Body of pancreas (tissue), 4 donors: ENCODE measurements around the gene PKMYT1. TPM values are rescaled to one million over a fixed set of nuclear protein-coding genes. Genes with fewer than 3 reads are reported as not detected.

Source experiments
- ATAC-seq: fragments of 150-250 bp; one replicate; pipeline ENCODE4 v1.9.1; 2016
- DNase-seq, 4 donors: peaks; one replicate each; pipeline ENCODE4 v3.0.0-alpha.2; 2019
- H3K27ac ChIP-seq, 4 donors: fragments of 200-600 bp; sonication (generic); 1 replicate in 3 of 4; 2 replicates in 1 of 4; pipeline versions ENCODE4 v1.5.1 to v1.6.1; 2016 to 2019; ENCODE audit warnings: mild to moderate bottlenecking in 1 of 4, mixed read lengths in 1 of 4, moderate library complexity in 1 of 4
- H3K27me3 ChIP-seq, 2 donors: fragments of 200-600 bp; sonication (generic); one replicate each; pipeline ENCODE4 v1.6.0; 2016; ENCODE audit warnings: mild to moderate bottlenecking in 1 of 2
- H3K36me3 ChIP-seq, 2 donors: fragments of 200-600 bp; sonication (generic); replicated peaks in 1 of 2; 2 replicates each; pipeline ENCODE4 v1.5.1; 2016; ENCODE audit warnings: low read depth in 2 of 2; ENCODE audit not compliant: insufficient read depth in 1 of 2
- H3K4me1 ChIP-seq: fragments of 200-600 bp; sonication (generic); one replicate; pipeline ENCODE4 v1.6.0; 2016
- H3K4me3 ChIP-seq, 2 donors: fragments of 200-600 bp; sonication (generic); 1 replicate in 1 of 2; 2 replicates in 1 of 2; pipeline ENCODE4 v1.5.1; 2016 to 2019
- H3K9me3 ChIP-seq, 3 donors: fragments of 200-600 bp; sonication (generic); 1 replicate in 2 of 3; 2 replicates in 1 of 3; pipeline ENCODE4 v1.5.1; 2016
- CTCF ChIP-seq, 7 experiments: fragments of 450-650 bp in 4 of 7; fragments of 200-600 bp in 3 of 7; sonication (generic) in 3 of 7; IDR thresholded peaks; one replicate each; pipeline ENCODE4 v1.5.1; 2016 to 2019; ENCODE audit warnings: antibody characterized with exemption in 7 of 7
- POLR2A ChIP-seq, 3 donors: fragments of 450-650 bp; IDR thresholded peaks; one replicate each; pipeline ENCODE4 v1.6.1; 2016; ENCODE audit warnings: antibody characterized with exemption in 3 of 3, mild to moderate bottlenecking in 2 of 3
- WGBS, 2 donors: methylation state at CpG; one replicate each; pipeline ENCODE4 v1.1.5; 2017; 5-methylcytosine and 5-hydroxymethylcytosine counted together
- intact Hi-C: fragments of 100-400 bp; cut with DNase I; formaldehyde crosslinking; loops from one replicate; pipeline ENCODE4 v1.15.1; 2023
- total RNA-seq, 2 donors: library from RNA; depleted of rRNA; stranded (reverse); fragments of >200 nt; gene quantifications; one replicate each; pipeline ENCODE4 v1.1.0, GENCODE V29; 2016

The PKMYT1 gene
- total RNA-seq, 2 donors from 2014 or later, result 0.26 TPM; not detected in 1

- H3K27ac ChIP-seq, result no peak overlapping the region
These were observed 3.5 kb upstream of the PKMYT1 start for GRCh38 chr16:2983706-2984136.

DNA sequence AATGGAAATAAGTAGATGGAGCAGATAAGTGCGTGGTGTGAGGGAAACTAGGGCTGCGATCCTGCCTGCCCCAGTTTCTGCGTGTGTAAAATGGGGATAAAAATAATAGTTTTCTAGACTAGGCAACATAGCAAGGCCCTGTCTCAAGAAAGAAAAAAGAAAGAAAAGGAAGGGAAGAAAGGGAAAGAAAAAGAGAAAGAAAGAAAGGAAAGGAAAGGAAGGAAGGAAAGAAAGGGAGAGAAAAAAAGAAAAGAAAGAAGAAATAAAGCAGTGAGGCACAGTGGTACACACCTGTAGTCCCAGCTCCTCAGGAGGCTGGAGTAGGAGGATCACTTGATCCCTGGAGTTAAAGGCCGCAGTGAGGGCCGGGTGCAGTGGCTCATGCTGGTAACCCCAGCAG, 2.2 kb upstream of the PKMYT1 start:
- 90 to 91% methylated on average over 5 of the region's 5 CpGs for WGBS, 2 donors

More at GRCh38 chr16:2983706-2984136, 3.5 kb upstream of the PKMYT1 start:
- intact Hi-C loops, result no loop called here
- DNase-seq (peak; percentile 76 to 84 (median 80)), ATAC-seq (peak; percentile 47)
- H3K4me1 ChIP-seq, result peaks cover 47% of the 10 kb centered on the region
- no peaks in the 10 kb centered on the region for H3K27me3 ChIP-seq
- WGBS, 2 donors, result 7 to 17% methylated on average over 17 to 42 of the region's 42 CpGs
- H3K36me3 ChIP-seq, result no peaks in the 10 kb centered on the region
- no peak for TF ChIP-seq POLR2A (IDR thresholded peaks at IDR 0.05)
- peak; percentile 72 to 99 (median 94) for TF ChIP-seq CTCF (IDR thresholded peaks at IDR 0.05)
- H3K9me3 ChIP-seq, result no peaks in the 10 kb centered on the region
- no peak overlapping the region for H3K4me3 ChIP-seq

GRCh38 chr16:2981899-2982250, 1.6 kb upstream of the PKMYT1 start:
- intact Hi-C loops, result no loop called here
- WGBS, 2 donors, result 71 to 76% methylated on average over 4 of the region's 4 CpGs

More for the DNA sequence above, 2.2 kb upstream of the PKMYT1 start:
- intact Hi-C loops, result no loop called here
- Histone ChIP-seq H3K27me3 (no peaks in the 10 kb centered on the region), H3K27ac (no peak overlapping the region), H3K36me3 (no peaks in the 10 kb centered on the region), H3K4me1 (peaks cover 57% of the 10 kb centered on the region), H3K9me3 (no peaks in the 10 kb centered on the region), H3K4me3 (no peak overlapping the region)
- DNase-seq (no peak), ATAC-seq (no peak)
- TF ChIP-seq POLR2A (IDR thresholded peaks at IDR 0.05) (no peak), CTCF (IDR thresholded peaks at IDR 0.05) (no peak)

DNA sequence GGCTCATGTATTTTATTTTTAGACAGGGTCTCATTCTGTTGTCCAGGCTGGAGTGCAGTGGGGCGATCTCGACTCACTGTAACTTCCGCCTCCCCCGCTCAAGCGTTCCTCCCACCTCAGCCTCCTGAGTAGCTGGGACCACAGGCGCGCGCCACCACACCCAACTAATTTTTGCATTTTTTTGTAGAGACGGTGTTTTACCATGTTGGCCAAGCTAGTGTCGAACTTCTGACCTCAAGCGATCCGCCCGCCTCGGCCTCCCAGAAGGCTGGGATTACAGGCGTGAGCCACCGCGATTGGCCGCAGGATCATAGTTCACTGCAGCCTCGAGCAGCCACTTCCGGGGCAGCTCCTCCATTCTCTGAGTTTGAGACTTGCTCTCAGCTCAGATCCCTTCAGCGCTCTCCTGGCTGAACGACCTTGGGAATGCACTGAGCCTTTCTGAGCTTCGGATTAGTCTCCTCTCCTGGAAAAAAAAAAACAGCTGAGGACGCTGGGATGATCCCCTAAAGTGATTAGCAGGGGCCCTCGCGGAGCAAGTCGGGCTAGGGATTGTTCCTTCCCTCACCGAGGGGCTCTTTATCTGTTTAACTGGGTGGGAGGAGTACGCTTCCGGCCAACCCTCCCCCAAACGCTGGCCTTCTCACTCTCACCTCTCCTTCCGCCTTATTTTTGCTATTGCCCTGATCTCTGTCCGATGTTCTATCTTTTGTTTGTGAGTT, 1.1 kb upstream of the PKMYT1 start:
- peaks cover 62% of the 10 kb centered on the region for H3K4me1 ChIP-seq

More at GRCh38 chr16:2981899-2982250, 1.6 kb upstream of the PKMYT1 start:
- Histone ChIP-seq H3K27ac (no peak overlapping the region), H3K9me3 (no peaks in the 10 kb centered on the region), H3K4me1 (peaks cover 62% of the 10 kb centered on the region), H3K27me3 (no peaks in the 10 kb centered on the region), H3K4me3 (no peak overlapping the region), H3K36me3 (no peaks in the 10 kb centered on the region)
- ATAC-seq, result no peak
- no peak for TF ChIP-seq POLR2A (IDR thresholded peaks at IDR 0.05)
- no peak for TF ChIP-seq CTCF (IDR thresholded peaks at IDR 0.05)
- DNase-seq, result no peak

More for the DNA sequence above, 1.1 kb upstream of the PKMYT1 start:
- no peak overlapping the region for H3K4me3 ChIP-seq
- H3K9me3 ChIP-seq, result no peaks in the 10 kb centered on the region
- H3K27me3 ChIP-seq, result no peaks in the 10 kb centered on the region
- no peak for DNase-seq
- WGBS, 2 donors, result 61 to 62% methylated on average over 28 to 33 of the region's 33 CpGs
- intact Hi-C loops, result no loop called here
- no peak for ATAC-seq
- no peaks in the 10 kb centered on the region for H3K36me3 ChIP-seq
- H3K27ac ChIP-seq, result peak overlapping the region in 2 of 4 donors; percentile 80 to 88
- no peak for TF ChIP-seq CTCF (IDR thresholded peaks at IDR 0.05)
- no peak for TF ChIP-seq POLR2A (IDR thresholded peaks at IDR 0.05)
